Stimulated activated CD8-positive, alpha-beta memory T cell treated with anti-CD3 and anti-CD28 coated beads, Interleukin-4, amount 100 ng/mL, for 4 hours (primary cell): ENCODE data around the gene STON1.
"Not testable (repeated sequence)": the region's sequence is repeated elsewhere in the genome, so short reads cannot be mapped to it uniquely, and the experiment has no call there.

Experiments
- DNase-seq, 2 donors: peaks; one replicate each; pipeline ENCODE4 v3.0.0-alpha.2; 2020; ENCODE audit warnings: low read depth in 2 of 2, low spot score in 1 of 2

STON1 gene, protein sequence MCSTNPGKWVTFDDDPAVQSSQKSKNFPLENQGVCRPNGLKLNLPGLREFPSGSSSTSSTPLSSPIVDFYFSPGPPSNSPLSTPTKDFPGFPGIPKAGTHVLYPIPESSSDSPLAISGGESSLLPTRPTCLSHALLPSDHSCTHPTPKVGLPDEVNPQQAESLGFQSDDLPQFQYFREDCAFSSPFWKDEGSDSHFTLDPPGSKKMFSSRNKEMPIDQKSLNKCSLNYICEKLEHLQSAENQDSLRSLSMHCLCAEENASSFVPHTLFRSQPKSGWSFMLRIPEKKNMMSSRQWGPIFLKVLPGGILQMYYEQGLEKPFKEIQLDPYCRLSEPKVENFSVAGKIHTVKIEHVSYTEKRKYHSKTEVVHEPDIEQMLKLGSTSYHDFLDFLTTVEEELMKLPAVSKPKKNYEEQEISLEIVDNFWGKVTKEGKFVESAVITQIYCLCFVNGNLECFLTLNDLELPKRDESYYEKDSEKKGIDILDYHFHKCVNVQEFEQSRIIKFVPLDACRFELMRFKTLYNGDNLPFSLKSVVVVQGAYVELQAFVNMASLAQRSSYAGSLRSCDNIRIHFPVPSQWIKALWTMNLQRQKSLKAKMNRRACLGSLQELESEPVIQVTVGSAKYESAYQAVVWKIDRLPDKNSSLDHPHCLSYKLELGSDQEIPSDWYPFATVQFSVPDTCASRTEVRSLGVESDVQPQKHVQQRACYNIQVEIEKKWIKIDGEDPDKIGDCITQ

DNA sequence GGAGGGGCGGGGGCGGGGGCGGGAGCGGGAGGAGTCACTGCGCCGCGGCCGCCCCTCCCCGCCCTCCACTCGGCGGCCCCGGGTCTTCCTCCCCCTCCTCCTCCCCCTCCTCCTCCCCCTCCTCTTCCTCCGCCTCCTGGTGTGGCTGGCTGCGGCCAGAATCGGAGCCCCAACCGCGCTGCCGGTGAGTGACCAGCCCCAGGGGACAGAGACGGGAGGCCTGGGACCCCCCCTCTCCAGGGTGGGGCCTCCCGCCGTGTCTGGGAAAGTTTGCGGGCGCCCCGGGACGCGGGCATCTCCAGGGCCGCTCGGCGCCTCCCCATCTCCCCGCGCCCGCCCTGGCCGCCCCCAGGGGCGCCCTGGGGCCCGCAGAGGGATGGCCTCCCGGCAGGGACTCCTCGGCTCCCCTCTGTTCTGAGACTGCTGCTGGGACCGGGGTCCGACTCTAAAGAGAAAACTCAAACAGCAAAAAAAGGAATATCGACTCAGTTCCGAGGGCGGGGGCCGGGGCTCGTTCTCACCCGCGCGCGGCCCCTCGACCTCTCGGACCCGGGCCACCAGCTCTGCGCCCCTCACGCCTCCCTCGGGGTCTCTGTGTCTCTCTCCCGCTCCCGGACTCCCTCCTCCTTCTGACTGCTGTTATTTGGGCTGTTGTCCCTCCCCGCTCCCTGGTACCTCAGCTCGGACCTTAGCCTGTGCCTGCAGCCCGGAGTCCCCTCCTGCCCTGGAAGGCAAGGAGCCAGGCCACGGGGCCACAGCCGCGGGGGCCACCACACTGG, at the start of gene STON1:
Gene STON1 (plus strand): TSS at position 122 of the 779 bp plus-strand sequence. CDS start 50,480 bp downstream, outside the sequence.
- no peak for DNase-seq

DNA sequence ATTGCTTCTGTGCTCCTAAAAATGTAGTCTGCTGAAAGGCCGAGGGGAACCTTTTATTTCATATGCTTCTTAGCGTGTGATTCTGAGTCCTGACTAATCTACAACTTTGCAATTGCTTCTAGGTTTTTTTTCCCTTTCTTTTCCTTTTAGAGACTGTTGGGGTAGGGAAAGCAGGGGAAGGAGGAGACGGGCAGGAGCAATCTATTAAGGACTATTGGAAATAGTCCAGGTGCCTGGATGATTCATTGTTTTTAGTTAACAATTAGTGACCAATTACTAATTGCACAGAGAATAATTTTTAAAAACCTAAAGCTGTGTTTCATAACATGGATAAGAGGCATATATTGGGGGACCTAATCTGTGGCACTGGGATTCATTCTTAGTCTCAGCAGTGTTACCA, 49.4 kb upstream of the STON1 start:
- DNase-seq, result no peak

DNA sequence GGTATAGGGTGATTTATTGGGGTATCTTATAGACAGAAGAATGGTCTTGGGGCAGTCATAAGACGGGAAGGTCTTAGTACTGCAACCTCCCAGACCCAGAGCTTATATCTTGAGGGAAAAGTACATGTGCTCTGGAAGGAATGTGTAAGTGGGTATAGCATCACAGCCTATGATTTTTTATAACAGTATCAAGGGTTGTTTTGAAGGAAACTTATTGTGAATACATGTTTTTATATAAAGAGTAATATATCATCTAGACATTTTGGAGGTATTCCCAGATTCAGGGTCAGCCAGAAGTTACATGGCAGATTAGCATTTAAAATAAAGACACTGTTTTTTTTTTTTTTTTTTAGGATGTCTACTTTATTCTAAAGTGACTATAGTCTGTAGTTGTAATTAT, 47.6 kb upstream of the STON1 start:
- no peak for DNase-seq

DNA sequence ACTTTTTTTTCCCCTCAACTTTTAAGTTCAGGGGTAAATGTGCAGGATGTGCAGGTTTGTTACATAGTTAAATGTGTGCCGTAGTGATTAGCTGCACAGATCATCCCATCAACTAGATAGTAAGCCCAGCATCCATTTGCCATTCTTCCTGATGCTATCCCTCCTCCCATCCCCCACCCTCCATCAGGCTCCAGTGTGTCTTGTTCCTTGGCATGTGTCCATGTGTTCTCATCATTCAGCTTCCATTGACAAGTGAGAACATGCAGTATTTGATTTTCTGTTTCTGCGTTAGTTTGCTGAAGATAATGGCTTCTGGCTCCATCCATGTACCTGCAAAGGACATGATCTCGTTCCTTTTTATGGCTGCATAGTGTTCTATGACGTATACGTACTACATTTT, 47.2 kb upstream of the STON1 start:
- DNase-seq, result no peak

DNA sequence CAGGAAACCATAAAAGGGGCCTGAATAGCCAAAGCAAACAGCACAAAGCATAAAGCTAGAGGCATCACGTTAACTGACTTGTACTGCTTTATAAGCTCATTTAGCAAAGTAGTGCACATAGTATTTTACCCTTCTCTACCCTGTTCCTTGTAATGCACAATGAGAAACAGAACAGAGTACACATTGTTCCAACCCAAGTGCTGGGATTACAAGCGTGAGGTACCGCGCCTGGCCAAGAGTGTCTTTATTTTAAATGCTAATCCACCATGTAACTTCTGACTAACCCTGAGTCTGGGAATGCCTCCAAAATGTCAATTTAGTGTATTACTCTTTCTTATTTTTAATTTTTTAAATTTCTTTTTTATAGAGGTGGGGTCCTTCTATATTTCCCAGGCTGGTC, 46.4 kb upstream of the STON1 start:
- no peak for DNase-seq

DNA sequence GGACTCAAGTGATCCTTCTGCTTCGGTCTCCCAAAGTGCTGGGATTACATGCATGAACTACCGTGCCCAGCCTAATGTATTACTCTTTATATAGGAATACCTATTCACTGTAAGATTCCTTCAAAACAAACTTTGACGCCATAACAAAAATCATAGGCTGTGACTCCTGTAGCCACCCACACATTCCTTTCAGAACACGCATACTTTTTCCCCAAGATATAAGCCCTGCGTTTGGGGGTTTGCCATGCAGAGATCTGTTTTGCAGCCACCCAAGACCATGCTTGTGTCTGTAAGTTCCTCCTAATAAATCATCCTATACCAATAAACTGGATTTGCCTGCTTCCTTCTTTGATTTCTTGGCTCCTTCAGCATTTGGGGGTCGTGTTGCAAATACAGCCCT, 46.0 kb upstream of the STON1 start:
- no peak for DNase-seq

DNA sequence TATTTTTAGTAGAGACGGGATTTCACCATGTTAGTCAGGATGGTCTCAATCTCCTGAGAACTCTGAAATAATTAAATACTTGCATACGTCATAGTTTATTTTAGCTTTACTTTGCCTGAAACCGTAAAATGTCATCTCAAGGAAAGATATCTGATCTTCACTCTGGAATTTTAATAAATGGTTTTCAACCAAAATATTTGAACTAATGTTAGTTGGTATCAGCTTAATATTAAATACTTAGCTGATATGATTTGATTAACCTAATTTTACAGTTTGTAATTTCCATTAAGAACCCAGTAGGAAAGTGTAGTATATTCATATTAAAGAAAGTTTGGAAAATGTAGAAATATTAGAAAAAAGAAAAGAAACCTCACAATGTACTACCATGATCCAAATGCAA, 41.4 kb upstream of the STON1 start:
- no peak for DNase-seq

DNA sequence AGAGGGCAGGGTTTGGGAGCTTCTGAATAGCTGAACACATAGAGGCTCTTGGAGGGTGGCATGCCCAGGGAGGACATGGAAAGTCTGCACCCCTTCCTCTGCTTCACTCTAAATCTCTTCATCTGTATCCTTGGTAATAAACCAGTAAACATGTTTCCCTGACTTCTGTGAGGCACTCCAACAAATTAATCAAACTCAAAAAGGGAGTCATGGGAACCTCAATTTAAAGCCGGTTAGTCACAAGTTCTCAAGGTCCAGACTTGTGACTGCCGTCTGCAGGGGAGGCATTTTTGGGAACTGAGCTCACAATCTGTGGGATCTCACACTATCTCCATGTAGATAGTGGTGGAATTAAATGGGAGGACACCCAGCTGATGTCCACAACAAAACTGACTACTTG, 33.1 kb upstream of the STON1 start:
- no peak for DNase-seq

DNA sequence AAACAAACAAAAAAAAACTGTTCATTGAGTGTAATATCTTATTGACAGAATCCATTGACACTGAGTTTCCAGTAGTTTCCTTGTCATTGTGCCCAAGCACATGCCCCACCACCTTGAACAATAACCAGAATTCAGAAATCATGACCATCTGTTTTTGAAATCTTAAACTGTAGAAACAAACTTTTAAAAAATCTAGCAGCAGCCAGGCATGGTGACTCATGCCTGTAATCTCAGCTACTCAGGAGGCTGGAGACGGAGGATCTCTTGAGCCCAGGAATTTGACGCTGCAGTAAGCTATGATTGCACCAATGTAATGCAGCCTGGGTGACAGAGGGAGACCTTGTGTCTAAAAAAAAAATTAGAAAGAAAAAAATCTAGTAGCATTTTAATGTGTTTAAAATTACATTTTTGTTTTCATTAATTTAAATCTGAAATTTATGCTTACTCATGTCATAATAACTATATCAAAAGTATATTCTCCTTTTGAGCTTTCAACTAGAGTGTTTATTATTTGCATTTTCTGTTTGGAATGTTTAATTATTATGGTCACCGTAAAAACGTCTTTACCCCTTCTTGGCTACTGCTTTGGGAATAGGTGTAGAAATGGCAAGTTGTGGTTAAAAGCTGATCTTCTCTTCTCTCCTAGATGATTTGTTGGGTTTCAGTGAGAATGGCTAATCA, 25.2 kb upstream of the STON1 start:
- no peak for DNase-seq

DNA sequence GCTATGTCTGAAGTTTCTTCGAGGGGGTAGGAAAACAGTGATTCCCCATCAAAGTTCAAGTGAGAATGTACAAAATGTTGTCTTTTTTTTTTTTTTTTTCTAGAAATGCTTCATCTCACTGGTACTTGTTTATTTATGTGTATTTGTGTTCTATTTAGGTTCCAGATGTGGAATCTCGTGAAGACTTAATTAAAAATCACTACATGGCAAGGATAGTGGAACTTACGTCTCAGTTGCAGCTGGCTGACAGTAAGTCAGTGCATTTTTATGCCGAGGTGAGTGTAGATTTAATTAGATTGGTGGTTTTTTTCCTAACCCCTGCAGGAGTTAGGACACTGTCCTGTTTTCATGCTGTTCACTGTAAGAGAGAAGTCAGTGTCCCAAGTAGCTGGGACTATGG, 22.8 kb upstream of the STON1 start:
- DNase-seq, result no peak

DNA sequence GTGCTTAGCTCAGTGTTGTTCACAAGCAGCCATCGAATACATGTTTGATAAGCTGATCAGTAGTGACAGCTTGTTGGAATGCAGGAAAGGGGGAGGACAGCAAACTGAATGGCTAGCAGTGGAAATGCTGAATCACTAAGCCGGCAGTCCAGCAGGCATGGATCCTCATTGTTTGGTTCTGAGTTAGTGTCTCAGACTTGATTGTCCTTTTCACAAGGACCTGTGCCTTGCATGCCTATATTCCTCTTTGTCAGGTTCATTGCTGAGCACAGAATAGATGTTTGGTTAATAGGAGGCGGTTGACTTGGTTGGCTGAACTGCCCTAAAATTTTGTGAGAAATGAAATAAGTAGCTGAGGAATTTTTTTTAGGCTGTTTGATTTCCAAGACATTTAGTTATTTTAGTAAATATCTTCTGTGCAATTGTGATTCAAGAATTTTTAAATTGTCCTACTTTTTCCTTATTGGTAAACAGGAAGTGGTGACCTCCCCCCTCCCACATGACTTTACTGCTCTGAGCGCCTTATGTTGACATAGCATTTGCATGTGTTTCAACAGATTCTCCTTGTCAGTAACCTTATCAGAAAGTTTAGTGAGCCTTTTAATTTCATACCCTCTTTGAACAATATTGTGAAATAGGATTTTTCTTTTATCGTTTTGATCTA, 21.4 kb upstream of the STON1 start:
- no peak for DNase-seq

DNA sequence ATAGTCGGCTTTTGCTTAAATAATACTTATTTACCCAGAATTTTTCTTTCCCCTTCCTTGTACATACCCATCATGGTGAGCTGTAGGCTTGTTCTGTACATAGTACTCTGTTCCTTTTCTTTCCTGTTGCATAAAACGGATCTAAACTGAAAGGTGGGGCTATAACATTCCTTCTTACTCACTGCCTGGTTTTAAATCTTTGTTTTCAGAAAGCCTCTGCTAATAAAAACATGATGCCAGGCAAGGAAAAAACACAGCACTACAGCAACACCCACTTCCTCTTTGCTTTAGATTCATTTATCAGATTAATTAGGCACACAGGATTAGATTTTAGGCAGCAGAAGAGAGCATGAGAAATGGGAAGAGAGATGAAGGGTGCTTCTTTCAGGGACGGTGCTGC, 19.6 kb upstream of the STON1 start:
- no peak for DNase-seq

DNA sequence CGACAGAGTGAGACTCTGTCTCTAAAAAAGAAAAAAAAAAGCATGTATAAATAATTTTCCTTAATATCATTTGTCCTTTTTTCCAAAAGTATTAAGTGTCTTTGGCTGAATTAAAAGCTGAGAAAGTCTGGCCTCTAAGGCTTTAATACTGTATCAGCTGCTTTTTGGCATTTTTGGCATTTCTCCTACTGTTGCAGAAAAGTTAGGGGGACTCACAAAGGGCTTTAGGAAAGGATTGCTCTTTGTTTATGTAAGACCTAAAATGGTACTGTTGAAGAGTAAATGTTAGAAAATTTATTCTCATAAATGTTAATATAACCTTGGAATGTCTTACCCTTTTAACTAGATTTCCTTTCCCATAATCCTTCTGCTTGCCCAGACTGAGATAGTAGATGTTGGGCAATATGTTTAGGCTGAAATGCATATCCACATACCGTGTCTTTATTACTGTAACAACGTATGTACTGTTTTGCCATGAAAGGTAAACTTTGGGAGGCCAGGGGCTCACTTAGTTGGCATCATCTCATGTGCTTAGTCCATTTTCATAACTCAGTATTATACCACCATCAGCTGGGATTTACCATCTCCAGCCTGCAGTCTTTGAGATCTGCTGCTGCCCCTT, 18.0 kb upstream of the STON1 start:
- no peak for DNase-seq

DNA sequence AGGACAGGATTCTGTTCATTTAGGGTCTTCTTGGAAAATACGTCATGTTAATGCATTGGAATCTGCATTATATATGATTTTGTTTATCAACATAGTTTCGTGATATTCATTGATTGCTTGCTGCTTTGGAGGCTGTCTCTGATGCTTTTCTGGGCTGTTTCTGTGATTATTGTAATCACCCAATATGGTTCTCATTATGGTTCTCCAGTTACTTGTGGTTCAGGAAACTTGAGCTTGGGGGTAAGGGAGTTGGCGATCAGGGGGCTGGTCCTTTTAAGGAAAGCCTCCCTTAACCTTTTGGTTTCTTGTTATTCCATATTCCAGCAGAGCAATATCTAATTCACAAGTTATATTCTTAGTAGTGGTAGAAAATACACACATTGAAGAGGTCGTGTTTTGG, 17.4 kb upstream of the STON1 start:
- DNase-seq, result no peak

DNA sequence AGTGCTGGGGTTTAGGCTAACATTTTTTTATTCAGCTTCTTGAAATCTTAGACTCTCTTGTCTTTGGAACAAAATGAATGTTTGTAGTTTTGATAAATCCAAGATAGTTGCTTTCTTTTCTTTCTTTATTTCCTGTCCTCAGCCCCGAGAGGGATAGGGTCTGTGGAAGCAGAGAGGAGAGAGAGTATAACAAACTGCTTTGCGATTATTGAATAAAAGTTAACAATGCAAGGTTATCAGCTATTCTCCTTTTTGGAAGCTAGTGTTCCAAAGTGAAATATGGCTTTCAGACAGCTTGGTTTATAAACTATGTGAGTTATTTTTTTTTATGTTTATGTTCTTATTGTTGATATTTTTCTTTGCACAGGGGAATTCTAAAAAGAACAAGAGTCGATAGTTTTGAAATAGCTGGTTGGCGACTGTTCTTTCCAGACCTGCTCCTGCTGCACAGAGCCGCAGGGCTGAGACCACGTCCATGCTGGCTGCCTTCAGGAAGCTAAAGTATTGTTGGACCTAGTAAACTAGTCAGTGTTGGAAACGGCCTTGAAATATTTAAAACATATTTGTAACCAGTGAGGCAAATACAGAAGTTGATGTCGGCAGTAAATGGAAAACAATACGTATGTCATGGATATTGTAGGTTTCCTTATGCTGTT, 15.5 kb upstream of the STON1 start:
- no peak for DNase-seq

DNA sequence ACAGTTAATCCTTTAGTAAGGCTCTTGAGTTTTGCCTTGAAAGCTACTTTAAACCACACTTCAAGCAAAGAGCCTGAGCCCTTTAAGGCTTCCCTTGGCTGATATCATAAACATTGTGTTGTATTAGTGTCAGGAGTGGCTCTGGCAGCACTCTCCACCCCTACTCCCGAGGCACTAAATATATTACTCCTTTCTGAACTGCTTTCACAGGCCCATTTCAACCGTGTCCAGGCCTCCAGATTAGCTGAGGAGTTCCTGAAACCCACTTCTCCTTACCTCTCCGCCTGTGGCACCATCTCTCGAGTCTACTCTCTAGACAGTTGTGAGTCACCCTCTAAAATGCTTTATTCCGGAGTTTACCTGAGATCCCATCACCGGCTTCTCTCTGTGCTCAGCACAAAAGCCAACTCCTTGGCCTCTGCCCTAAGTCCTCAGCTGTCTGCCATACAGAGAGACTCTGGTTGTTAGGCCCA, 14.4 kb upstream of the STON1 start:
- no peak for DNase-seq

DNA sequence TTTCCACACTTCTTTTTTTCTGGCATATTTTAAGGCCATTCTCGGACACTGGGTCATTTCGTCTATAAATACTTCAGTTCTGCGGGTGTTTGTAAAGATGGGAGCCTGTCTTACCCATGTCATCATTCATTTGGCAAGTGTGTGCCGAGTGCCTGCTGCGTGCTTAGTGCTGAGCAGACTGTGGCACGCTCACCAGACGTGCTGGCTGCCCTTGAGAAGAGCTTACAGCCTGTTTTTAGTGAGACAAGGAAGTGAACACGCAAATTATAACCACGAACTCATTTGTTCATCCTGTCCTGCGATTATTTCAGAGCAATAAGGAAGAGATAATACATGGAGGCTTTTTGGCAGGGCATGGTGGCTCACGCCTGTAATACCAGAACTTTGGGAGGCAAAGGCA, 10.4 kb upstream of the STON1 start:
- DNase-seq, result no peak

DNA sequence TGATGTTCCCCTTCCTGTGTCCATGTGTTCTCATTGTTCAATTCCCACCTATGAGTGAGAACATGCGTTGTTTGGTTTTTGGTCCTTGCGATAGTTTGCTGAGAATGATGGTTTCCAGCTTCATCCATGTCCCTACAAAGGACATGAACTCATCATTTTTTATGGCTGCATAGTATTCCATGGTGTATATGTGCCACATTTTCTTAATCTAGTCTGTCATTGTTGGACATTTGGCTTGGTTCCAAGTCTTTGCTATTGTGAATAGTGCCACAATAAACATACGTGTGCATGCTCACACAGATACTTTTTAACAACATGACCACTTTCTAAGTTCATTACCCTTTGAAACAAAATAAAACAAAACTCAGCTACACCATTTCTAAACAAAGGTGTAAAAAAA, 5.2 kb upstream of the STON1 start:
- DNase-seq, result not testable (repeated sequence)

DNA sequence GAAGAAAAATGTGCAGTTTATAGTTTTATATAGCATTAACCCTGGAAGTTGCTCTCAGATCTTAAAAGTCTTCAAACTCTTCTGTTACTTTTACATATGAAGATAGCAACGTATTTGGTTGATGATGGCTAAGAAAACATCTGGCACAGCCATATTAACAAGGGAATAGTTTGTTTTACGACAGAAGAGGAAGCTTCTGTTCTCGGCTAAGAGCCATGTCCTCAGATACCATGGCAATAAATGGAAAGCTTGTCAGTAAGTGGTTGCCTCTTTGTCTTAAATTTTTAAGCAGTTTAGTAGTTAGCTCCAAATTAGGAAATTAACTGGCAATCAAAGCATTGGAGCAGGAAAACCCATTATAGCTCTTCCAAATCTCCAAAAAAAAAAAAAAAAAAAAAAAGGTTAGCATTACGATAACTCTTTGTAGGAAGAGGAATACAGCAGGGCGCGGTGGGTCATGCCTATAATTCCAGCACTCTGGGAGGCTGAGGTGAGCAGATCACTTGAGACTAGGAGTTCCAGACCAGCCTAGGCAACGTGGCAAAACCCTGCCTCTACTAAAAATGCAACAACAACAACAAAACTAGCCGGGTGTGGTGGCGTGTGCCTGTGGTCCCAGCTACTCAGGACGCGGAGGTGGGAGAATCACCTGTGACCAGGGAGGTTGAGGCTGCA, 4.5 kb upstream of the STON1 start:
- DNase-seq, result no peak
